SK-N-MC (cell line): ENCODE results near the gene ATP5MC3.

ENCODE experiments used
- EZH2 ChIP-seq: fragments of 200-600 bp; sonication (generic); IDR thresholded peaks from one replicate; pipeline ENCODE4 v1.6.1; 2017; ENCODE audit warnings: antibody characterized with exemption
- FOXP2 ChIP-seq: optimal IDR thresholded peaks from 2 replicates; pipeline ENCODE3; 2011; ENCODE audit warnings: mild to moderate bottlenecking, moderate library complexity; ENCODE audit not compliant: insufficient read depth; ENCODE audit errors: extremely low read length, control extremely low read depth
- POLR2AphosphoS5 ChIP-seq: IDR thresholded peaks from 2 replicates; pipeline ENCODE4 v1.6.1; 2012; ENCODE audit warnings: mild to moderate bottlenecking, low read depth, low read length, borderline replicate concordance

DNA sequence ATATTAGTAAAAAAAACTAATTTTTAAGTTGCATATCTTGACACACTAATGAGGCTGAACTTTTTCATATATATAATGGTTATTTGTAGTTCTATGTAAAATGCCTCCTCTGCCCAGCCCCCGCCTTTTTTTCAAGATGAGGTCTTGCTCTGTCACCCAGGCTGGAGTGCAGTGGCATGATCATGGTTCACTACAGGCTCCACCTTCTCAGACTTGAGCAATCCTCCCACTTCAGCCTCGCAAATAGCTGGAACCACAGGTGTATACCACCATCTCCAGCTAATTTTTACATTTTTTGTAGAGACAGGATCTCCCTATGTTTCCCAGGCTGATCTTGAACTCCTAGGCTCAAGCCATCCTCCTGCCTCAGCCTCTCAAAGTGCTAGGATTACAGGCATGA, 37.8 kb downstream of the ATP5MC3 start:
- no peak for TF ChIP-seq POLR2AphosphoS5
- no peak for TF ChIP-seq FOXP2
- TF ChIP-seq EZH2, result no peak
